ENCODE data around the gene OSBPL3. TPM values are rescaled to one million over a fixed set of nuclear protein-coding genes. Genes with fewer than 3 reads are reported as not detected.

The OSBPL3 gene
- total RNA-seq, 1 experiment from 2014 or later: 8.6 TPM

DNA sequence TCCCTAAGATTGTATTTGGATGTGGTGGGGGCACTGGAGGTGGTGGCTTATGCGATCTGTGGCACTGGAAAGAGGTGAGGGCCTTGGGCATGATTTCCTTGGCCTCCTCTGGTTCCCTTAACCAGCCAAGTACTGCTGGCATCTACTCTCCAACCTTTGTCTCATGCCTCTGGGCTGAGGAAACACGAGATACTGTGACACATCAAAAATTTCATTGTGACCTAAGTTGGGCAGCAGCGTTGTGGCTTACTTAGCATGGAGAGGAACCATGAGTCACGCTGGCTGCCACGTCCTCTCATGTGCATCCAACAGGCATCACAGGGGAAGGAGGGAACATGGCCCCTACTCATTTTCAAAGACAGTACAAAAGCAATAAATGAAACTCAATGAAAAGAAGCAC, 193.0 kb downstream of the OSBPL3 start:
- H3K27me3 ChIP-seq (ENCODE audit: insufficient read depth, low read length): no peaks in the 10 kb centered on the region
- no peak overlapping the region for H3T11ph ChIP-seq (ENCODE audit: low read length)
- no peak overlapping the region for H2BK5ac ChIP-seq (ENCODE audit: insufficient read length, low read length)
- H2BK120ac ChIP-seq (ENCODE audit: low read depth, low read length, poor library complexity, severe bottlenecking): no peak overlapping the region
- H3K9me3 ChIP-seq (ENCODE audit: control insufficient read depth, low read depth, low read length): no peaks in the 10 kb centered on the region
- no peak overlapping the region for H3K4me3 Mint-ChIP-seq
- H3K79me2 ChIP-seq (ENCODE audit: insufficient read depth, low read length): no peaks in the 10 kb centered on the region
- H3K27me3 Mint-ChIP-seq (ENCODE audit: low read depth): peaks cover 2% of the 10 kb centered on the region
- H2BK20ac ChIP-seq (ENCODE audit: low read depth, low read length, poor library complexity, severe bottlenecking): no peak overlapping the region
- DNase-seq: no peak
- no peak overlapping the region for H3K56ac ChIP-seq (ENCODE audit: insufficient read length, low read depth, low read length)
- H3K27ac ChIP-seq (ENCODE audit: insufficient read length, low read depth, low read length): no peak overlapping the region
- H3K4me1 ChIP-seq (ENCODE audit: insufficient read depth, low read length): no peaks in the 10 kb centered on the region
- H3K18ac ChIP-seq (ENCODE audit: insufficient read length, low read depth, low read length): no peak overlapping the region
- H4K8ac ChIP-seq (replicated peaks; ENCODE audit: insufficient read length, low read depth, low read length): no peak overlapping the region
- no peak overlapping the region for H2BK15ac ChIP-seq (ENCODE audit: low read depth, low read length)
- H3K79me1 ChIP-seq (ENCODE audit: insufficient read depth, low read depth, low read length, poor library complexity, severe bottlenecking): no peaks in the 10 kb centered on the region
- no peak overlapping the region for H2AK5ac ChIP-seq (ENCODE audit: insufficient read length, low read length)
- no peak overlapping the region for H2AFZ ChIP-seq (ENCODE audit: low read length)
- no peak overlapping the region for H3K4ac ChIP-seq (ENCODE audit: low read depth, low read length)
- peak overlapping the region in 1 of 3 experiments; percentile 24; a peak in 1 of 7 replicates for H3K27ac Mint-ChIP-seq
- H3K9ac ChIP-seq (ENCODE audit: extremely low read depth, insufficient read length, low read length): no peak overlapping the region
- no peak overlapping the region for H2BK12ac ChIP-seq (ENCODE audit: insufficient read length, low read depth, low read length)
- no CpG with 5 or more reads among the region's 5 CpGs for WGBS (ENCODE audit: extremely low coverage, insufficient read length, low lambda C conversion rate)
- no peaks in the 10 kb centered on the region for H3K23me2 ChIP-seq (ENCODE audit: insufficient read length, low read depth, low read length, poor library complexity, severe bottlenecking)
- H3K4me2 ChIP-seq (ENCODE audit: insufficient read depth, insufficient read length, low read length): no peak overlapping the region
- no peak overlapping the region for H4K5ac ChIP-seq (ENCODE audit: insufficient read length, low read depth, low read length)
- H3K23ac ChIP-seq (ENCODE audit: insufficient read length, low read depth, low read length): no peak overlapping the region
- TF ChIP-seq, protein P1, sequence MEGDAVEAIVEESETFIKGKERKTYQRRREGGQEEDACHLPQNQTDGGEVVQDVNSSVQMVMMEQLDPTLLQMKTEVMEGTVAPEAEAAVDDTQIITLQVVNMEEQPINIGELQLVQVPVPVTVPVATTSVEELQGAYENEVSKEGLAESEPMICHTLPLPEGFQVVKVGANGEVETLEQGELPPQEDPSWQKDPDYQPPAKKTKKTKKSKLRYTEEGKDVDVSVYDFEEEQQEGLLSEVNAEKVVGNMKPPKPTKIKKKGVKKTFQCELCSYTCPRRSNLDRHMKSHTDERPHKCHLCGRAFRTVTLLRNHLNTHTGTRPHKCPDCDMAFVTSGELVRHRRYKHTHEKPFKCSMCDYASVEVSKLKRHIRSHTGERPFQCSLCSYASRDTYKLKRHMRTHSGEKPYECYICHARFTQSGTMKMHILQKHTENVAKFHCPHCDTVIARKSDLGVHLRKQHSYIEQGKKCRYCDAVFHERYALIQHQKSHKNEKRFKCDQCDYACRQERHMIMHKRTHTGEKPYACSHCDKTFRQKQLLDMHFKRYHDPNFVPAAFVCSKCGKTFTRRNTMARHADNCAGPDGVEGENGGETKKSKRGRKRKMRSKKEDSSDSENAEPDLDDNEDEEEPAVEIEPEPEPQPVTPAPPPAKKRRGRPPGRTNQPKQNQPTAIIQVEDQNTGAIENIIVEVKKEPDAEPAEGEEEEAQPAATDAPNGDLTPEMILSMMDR (conservative IDR thresholded peaks at IDR 0.05): no peak
- no peaks in the 10 kb centered on the region for H3K4me1 Mint-ChIP-seq
- no peak overlapping the region for H4K91ac ChIP-seq (ENCODE audit: insufficient read length, low read depth, low read length)
- peaks cover 19 to 30% (median 23%) of the 10 kb centered on the region in 3 experiments for H3K36me3 Mint-ChIP-seq (ENCODE audit: insufficient read depth in 1 of 3, low read depth in 3 of 3)
- H3K14ac ChIP-seq (ENCODE audit: insufficient read depth, low read length): no peak overlapping the region
- H3K9me3 Mint-ChIP-seq: peaks cover 31 to 42% of the 10 kb centered on the region in 2 experiments
- H4K20me1 ChIP-seq (ENCODE audit: control insufficient read depth, insufficient read depth, insufficient read length): no peaks in the 10 kb centered on the region

All from H9 (cell line).